Muscle layer of duodenum (tissue), 2 donors: ENCODE data around the gene SF3B6.
A peak's percentile ranks its signal among the peaks of the same experiment; 100 is the strongest.

Experiments
- H3K27ac ChIP-seq: one replicate; pipeline ENCODE4 v1.7.0; 2013; ENCODE audit warnings: mild to moderate bottlenecking, low read length
- H3K27me3 ChIP-seq: one replicate; pipeline ENCODE4 v1.7.0; 2013; ENCODE audit warnings: low read depth, mild to moderate bottlenecking, control low read depth, low read length
- H3K36me3 ChIP-seq, 2 donors: one replicate each; pipeline ENCODE4 v1.7.0; 2013; ENCODE audit warnings: low read length in 2 of 2, control low read depth in 1 of 2, mild to moderate bottlenecking in 1 of 2; ENCODE audit not compliant: insufficient read depth in 2 of 2, control insufficient read depth in 1 of 2
- H3K4me1 ChIP-seq, 2 donors: one replicate each; pipeline ENCODE4 v1.7.0; 2013; ENCODE audit warnings: low read length in 2 of 2, mild to moderate bottlenecking in 2 of 2, control low read depth in 1 of 2, moderate library complexity in 1 of 2; ENCODE audit not compliant: insufficient read depth in 2 of 2, control insufficient read depth in 1 of 2
- H3K4me3 ChIP-seq, 2 donors: one replicate each; pipeline ENCODE4 v1.7.0; 2013; ENCODE audit warnings: low read length in 2 of 2, low read depth in 1 of 2, mild to moderate bottlenecking in 1 of 2
- H3K9me3 ChIP-seq, 2 donors: one replicate each; pipeline ENCODE4 v1.7.0; 2013; ENCODE audit warnings: low read length in 2 of 2, control low read depth in 1 of 2, mild to moderate bottlenecking in 1 of 2; ENCODE audit not compliant: control insufficient read depth in 1 of 2
- donor health status: healthy.

SF3B6 gene, protein sequence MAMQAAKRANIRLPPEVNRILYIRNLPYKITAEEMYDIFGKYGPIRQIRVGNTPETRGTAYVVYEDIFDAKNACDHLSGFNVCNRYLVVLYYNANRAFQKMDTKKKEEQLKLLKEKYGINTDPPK

DNA sequence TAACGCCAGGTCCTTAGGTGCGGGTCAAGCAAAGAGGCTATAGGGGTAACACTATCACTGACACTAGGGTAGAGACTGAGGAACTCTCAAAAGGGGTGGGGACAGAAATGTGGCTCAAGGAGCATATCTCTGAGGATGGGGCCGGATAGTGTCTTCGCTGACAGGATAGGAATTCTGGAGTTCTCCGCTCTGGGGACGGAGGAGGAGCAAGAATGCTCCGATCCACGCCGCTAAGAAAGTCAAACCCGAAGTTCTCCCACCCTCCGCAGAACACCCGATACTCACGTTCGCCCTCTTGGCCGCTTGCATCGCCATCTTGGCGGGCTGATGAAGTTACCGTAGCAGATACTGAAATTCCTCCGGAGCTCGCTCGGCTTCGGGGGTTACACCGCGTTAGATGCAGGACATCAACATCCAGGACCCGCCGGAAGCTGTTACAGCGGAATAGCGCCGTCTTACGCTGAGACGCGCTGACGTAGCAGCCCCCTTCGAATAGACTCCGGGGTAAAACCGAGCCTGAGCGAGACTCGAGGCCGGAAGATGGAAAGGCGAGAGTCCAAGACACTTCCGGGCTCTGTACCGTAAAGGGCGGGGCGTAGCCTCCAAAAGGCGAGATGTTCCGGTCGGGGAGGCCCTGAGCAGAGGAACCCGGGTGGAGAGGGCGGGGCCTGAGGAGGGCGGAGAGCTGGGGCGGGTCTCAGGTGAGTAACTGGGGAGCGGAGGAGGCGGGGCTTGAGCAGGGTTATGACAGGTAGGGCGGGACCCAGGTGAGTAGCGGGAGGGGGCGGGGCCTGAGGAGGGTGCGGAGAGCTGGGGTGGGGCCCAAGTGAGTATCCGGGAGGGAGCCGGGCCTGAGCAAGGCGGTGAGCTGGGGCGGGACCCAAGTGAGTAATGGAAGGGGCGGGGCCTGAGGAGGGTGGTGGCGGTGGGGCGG is at the start of gene SF3B6:
TSS of gene SF3B6 (minus strand) at position 412 of the 934 bp plus-strand sequence. CDS start at position 315, 97 bp downstream.
- H3K27me3 ChIP-seq, result no peaks in the 10 kb centered on the region
- peak within 1 kb of the TSS; percentile 94 to 96 for H3K4me3 ChIP-seq
- H3K36me3 ChIP-seq, result peaks cover 20 to 27% of the 10 kb centered on the region in 2 donors
- H3K9me3 ChIP-seq, result no peaks in the 10 kb centered on the region
- H3K27ac ChIP-seq, result peak within 1 kb of the TSS; percentile 90
- peaks cover 0 to 17% of the 10 kb centered on the region in 2 donors for H3K4me1 ChIP-seq

DNA sequence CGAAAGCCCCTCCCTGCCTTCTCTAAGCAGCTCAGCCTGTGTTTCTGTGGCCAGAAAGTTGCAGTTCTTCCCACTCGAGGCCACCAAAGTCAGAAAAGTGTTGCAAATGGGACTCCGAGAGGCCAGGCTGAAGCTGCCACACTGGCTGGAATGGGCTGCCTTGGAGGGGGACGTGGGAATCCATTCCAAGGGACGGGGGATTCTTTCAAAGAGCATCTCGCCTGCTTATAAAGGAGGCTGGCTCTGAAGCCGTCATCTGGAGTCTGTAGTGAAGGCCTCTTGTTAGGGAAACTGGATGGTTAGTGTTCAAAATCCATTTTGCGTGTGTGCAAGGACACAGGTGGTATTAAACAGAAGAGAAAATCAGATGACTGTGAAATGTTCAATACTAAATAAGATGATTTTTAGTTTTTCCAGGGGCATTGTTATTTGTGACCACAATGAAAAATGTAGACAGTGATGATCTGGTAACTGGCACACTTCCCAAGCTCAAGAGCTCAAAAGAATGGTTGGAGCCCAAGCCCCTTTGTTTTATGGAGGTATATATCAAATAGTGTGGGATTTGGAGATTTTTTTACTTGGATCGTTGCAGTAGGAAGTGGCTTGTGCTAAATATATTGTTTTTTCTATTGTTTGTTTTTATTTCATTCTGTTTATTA is 47.9 kb upstream of the SF3B6 start:
- Histone ChIP-seq H3K27me3 (no peaks in the 10 kb centered on the region), H3K4me3 (peak overlapping the region; percentile 61 to 74), H3K9me3 (no peaks in the 10 kb centered on the region), H3K36me3 (no peaks in the 10 kb centered on the region), H3K27ac (peak overlapping the region; percentile 65), H3K4me1 (peaks cover 0 to 16% of the 10 kb centered on the region in 2 donors)

DNA sequence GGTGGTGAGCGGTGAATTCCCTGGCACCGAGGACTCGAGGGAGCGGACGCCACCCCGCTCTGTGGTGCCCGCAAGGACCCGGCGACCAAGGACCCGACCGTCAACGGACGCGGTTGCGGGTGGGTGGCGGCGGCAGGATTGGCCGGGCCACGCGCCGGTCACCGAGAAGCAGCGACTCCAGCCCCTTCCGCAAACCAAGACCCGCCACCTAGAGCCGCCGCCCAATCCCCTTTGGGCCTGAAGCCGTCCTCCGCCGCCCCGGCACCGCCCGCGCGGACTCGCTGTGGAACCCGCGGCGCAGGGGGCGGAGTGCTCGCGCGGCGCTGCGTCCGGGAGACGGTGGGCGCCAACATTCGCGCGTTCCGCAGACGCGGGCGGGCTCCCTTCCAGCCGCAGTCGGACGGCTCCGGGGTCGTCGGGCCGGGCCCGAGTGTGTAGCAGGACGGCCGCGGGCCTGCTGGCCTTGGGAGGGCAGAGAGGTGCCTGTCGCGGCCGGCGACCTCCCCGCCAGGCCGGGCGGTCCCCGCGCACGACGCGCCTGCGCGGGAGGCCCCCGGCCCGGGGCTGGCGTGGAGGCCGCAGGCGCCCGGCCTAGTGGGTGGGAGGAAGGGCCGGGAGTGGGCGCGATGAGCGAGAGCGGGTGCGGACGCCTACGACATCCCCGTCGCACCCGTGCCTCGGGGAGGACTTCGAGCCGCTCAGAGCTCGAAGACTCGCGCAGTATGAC is 47.2 kb upstream of the SF3B6 start, which contains the start of the genes FAM228B and PFN4:
TSS of gene FAM228B (plus strand) at position 275 of the 727 bp plus-strand sequence. CDS start 893 bp downstream, outside the sequence.
TSS of gene PFN4 (minus strand) at position 140 of the 727 bp plus-strand sequence. CDS start 799 bp downstream, outside the sequence.
- no peaks in the 10 kb centered on the region for H3K36me3 ChIP-seq
- H3K4me3 ChIP-seq, result peak within 1 kb of the TSS; percentile 63 to 74
- H3K27ac ChIP-seq, result peak within 1 kb of the TSS; percentile 65
- peaks cover 0 to 16% of the 10 kb centered on the region in 2 donors for H3K4me1 ChIP-seq
- no peaks in the 10 kb centered on the region for H3K27me3 ChIP-seq
- no peaks in the 10 kb centered on the region for H3K9me3 ChIP-seq

DNA sequence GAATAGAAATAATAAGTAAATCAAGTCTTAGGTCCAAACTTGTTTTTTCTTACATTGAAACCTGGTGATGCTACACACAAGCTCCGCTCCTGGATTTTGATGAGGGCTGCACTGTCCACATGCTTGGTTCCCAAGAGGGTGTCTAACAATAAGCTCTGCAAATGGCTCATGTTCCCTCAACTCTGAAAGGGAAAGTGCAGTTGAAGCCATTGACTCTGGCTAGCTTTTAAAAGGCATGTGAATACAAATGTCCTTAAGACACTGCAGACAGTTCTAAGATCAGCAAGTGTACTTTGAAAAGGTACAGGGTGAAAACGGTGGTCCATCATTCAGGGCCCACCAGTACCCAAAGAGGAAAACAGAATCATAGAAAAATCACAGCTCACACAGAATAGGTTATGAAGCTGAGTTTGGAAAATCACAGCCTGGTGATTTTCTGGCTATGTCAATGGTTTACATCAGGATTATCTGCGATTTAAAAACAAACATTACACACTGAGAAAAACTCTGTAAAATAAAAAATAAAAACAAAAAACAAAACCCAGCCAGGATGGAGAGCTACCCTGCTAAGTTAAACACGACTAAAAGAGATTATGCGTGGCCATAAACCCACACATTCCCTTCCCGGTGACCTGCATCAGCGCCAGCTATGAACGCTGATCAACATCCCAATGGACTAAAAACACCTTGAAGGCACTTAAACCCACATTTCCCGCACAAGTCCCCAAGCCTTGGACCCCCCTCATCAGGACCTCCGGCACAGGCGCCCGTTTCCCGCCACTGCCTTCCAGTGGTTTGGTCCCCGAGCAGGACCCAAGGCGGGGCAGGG is 46.5 kb upstream of the SF3B6 start:
- no peaks in the 10 kb centered on the region for H3K36me3 ChIP-seq
- H3K4me3 ChIP-seq, result peak overlapping the region; percentile 63 to 74
- H3K4me1 ChIP-seq, result peaks cover 0 to 16% of the 10 kb centered on the region in 2 donors
- H3K27me3 ChIP-seq, result no peaks in the 10 kb centered on the region
- H3K9me3 ChIP-seq, result no peaks in the 10 kb centered on the region
- H3K27ac ChIP-seq, result peak overlapping the region; percentile 57

GRCh38 chr2:24121469-24121868 is 45.3 kb upstream of the SF3B6 start:
- Histone ChIP-seq H3K27me3 (no peaks in the 10 kb centered on the region), H3K36me3 (peaks cover 0 to 1% of the 10 kb centered on the region in 2 donors), H3K4me3 (no peak overlapping the region), H3K27ac (no peak overlapping the region), H3K9me3 (no peaks in the 10 kb centered on the region), H3K4me1 (peaks cover 0 to 16% of the 10 kb centered on the region in 2 donors)

DNA sequence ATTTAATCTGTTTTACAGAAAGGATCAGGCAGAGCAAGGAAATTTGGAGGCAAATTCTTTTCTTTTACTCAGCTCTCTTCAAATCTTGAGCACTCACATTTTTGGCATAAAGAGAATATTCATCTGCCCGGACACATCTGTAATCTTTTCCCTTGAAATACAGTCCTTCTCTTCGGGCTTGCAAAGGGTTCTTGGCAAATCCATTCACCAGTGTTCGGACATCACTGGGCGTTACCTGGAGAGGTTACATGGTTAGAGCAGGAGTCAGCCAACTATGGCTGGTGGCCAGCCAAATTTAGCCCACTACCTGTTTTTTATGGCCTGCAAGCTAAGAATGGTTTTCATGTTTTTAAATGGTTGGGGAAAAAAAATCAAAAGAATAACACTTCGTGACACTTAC is 44.9 kb upstream of the SF3B6 start:
- Histone ChIP-seq H3K4me3 (no peak overlapping the region), H3K4me1 (peaks cover 0 to 16% of the 10 kb centered on the region in 2 donors), H3K27me3 (no peaks in the 10 kb centered on the region), H3K27ac (no peak overlapping the region), H3K36me3 (peaks cover 0 to 5% of the 10 kb centered on the region in 2 donors), H3K9me3 (no peaks in the 10 kb centered on the region)

DNA sequence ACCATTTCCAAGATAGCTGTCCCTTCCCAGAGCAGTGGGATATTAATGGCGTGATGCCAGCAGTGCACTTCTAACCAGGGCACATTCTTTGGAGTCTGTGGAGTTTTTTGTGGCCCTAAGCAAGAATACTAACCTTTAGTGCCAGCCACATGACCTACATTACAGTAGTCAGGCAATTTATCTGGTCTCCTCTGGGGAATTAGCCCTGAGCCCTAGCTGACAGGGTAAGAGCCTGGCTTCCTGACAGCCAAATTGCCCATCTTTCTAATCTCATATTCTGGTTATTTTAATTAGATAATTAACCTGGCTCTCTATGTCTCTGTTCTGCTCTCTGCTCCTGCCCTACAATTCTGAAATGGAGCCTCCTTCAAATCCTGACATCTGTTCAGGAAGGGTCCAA is 41.8 kb upstream of the SF3B6 start:
- no peak overlapping the region for H3K27ac ChIP-seq
- no peak overlapping the region for H3K4me3 ChIP-seq
- peaks cover 0 to 22% of the 10 kb centered on the region in 2 donors for H3K36me3 ChIP-seq
- no peaks in the 10 kb centered on the region for H3K27me3 ChIP-seq
- peaks cover 0 to 4% of the 10 kb centered on the region in 2 donors for H3K4me1 ChIP-seq
- H3K9me3 ChIP-seq, result peaks cover 0 to 7% of the 10 kb centered on the region in 2 donors

- Histone ChIP-seq H3K9me3 (peaks cover 0 to 7% of the 10 kb centered on the region in 2 donors), H3K36me3 (peaks cover 0 to 22% of the 10 kb centered on the region in 2 donors), H3K4me1 (no peaks in the 10 kb centered on the region), H3K27ac (no peak overlapping the region), H3K27me3 (no peaks in the 10 kb centered on the region), H3K4me3 (no peak overlapping the region)
Measured at GRCh38 chr2:24115057-24115456, 38.9 kb upstream of the SF3B6 start.

- H3K36me3 ChIP-seq, result peaks cover 0 to 21% of the 10 kb centered on the region in 2 donors
- no peak overlapping the region for H3K27ac ChIP-seq
- no peak overlapping the region for H3K4me3 ChIP-seq
- no peaks in the 10 kb centered on the region for H3K4me1 ChIP-seq
- no peaks in the 10 kb centered on the region for H3K27me3 ChIP-seq
- H3K9me3 ChIP-seq, result peaks cover 0 to 7% of the 10 kb centered on the region in 2 donors
Measured at GRCh38 chr2:24111407-24111901, 35.3 kb upstream of the SF3B6 start.
